SK-N-SH treated with all-trans-retinoic acid at 6 μM for 48 hours (cell line): Measurements from ENCODE around the gene ACKR3.

ENCODE experiments used
- ARNTL ChIP-seq: fragments of 450-650 bp; formaldehyde crosslinking; IDR thresholded peaks from 2 replicates; pipeline ENCODE4 v1.5.0; 2020; ENCODE audit warnings: low read depth, mild to moderate bottlenecking, moderate library complexity, borderline replicate concordance
- GLIS3 ChIP-seq: fragments of 250-450 bp; sonication (Bioruptor Pico); IDR thresholded peaks from 2 replicates; pipeline ENCODE4 v1.5.0; 2020; ENCODE audit warnings: mild to moderate bottlenecking, moderate library complexity
- PATZ1 ChIP-seq: fragments of 250-450 bp; sonication (Bioruptor Pico); IDR thresholded peaks from 2 replicates; pipeline ENCODE4 v1.8.0; 2020; ENCODE audit warnings: mild to moderate bottlenecking, moderate library complexity, borderline replicate concordance
- POU6F1 ChIP-seq: fragments of 250-450 bp; sonication (Bioruptor Pico); IDR thresholded peaks from 2 replicates; pipeline ENCODE4 v1.8.0; 2021; ENCODE audit warnings: low read depth, mild to moderate bottlenecking, moderate library complexity, borderline replicate concordance
- TCF4 ChIP-seq: fragments of 250-450 bp; sonication (Bioruptor Pico); IDR thresholded peaks from 2 replicates; pipeline ENCODE4 v1.8.0; 2021; ENCODE audit warnings: mild to moderate bottlenecking, moderate library complexity, borderline replicate concordance
- TSHZ2 ChIP-seq: fragments of 250-450 bp; sonication (Bioruptor Pico); IDR thresholded peaks from 2 replicates; pipeline ENCODE4 v1.5.0; 2020; ENCODE audit warnings: mild to moderate bottlenecking, moderate library complexity
- ZFP3 ChIP-seq: fragments of 250-450 bp; sonication (Bioruptor Pico); IDR thresholded peaks from 2 replicates; pipeline ENCODE4 v1.5.0; 2020; ENCODE audit warnings: mild to moderate bottlenecking, moderate library complexity
- ZFP30 ChIP-seq: fragments of 450-650 bp; formaldehyde crosslinking; IDR thresholded peaks from 2 replicates; pipeline ENCODE4 v1.5.0; 2022; ENCODE audit warnings: mild to moderate bottlenecking, moderate library complexity
- ZNF70 ChIP-seq: fragments of 450-650 bp; formaldehyde crosslinking; IDR thresholded peaks from 2 replicates; pipeline ENCODE4 v1.5.0; 2020; ENCODE audit warnings: mild to moderate bottlenecking, moderate library complexity

- TF ChIP-seq ZFP30: no peak
- no peak for TF ChIP-seq GLIS3 (CRISPR knock-in tag)
- no peak for TF ChIP-seq ARNTL (CRISPR knock-in tag)
- no peak for TF ChIP-seq TCF4 (CRISPR knock-in tag)
- TF ChIP-seq ZNF70 (CRISPR knock-in tag): no peak
- TF ChIP-seq PATZ1 (CRISPR knock-in tag): no peak
- no peak for TF ChIP-seq TSHZ2 (CRISPR knock-in tag)
- TF ChIP-seq ZFP3 (CRISPR knock-in tag): no peak
- no peak for TF ChIP-seq POU6F1 (CRISPR knock-in tag)
These were observed 5.7 kb upstream of the ACKR3 start for GRCh38 chr2:236563953-236564352.
